Lower leg skin (tissue), 4 donors: ENCODE data around the gene NISCH. TPM values are rescaled to one million over a fixed set of nuclear protein-coding genes. Genes with fewer than 3 reads are reported as not detected.

Source experiments
- DNase-seq, 2 donors: peaks; one replicate each; pipeline ENCODE4 v3.0.0-alpha.2; 2019; ENCODE audit warnings: low spot score in 2 of 2
- H3K4me3 ChIP-seq: fragments of 200-600 bp; sonication (generic); 2 replicates; pipeline ENCODE4 v1.5.1; 2017; ENCODE audit warnings: mild to moderate bottlenecking, low read depth; ENCODE audit not compliant: poor library complexity, severe bottlenecking
- POLR2A ChIP-seq, 2 donors: fragments of 450-650 bp; IDR thresholded peaks; one replicate each; pipeline ENCODE4 v1.6.1; 2016 to 2017; ENCODE audit warnings: antibody characterized with exemption in 2 of 2, mild to moderate bottlenecking in 1 of 2, moderate library complexity in 1 of 2
- WGBS, 2 donors: methylation state at CpG; one replicate each; pipeline ENCODE4 v1.1.5; 2018; 5-methylcytosine and 5-hydroxymethylcytosine counted together
- intact Hi-C: fragments of 100-400 bp; cut with DNase I; formaldehyde crosslinking; loops from one replicate; pipeline ENCODE4 v1.15.0; 2023; ENCODE audit warnings: low total_unique reads
- total RNA-seq, 4 donors: library from RNA; depleted of rRNA; stranded (reverse); fragments of >200 nt; gene quantifications; one replicate each; pipeline ENCODE4 v1.1.0, GENCODE V29; 2016
- TF ChIP-seq, protein P1 (sequence below), 3 donors: fragments of 450-650 bp; IDR thresholded peaks; one replicate each; pipeline ENCODE4 v1.5.1; 2016; ENCODE audit warnings: antibody characterized with exemption in 3 of 3, mild to moderate bottlenecking in 3 of 3, moderate library complexity in 2 of 3

NISCH gene
- total RNA-seq, 4 donors from 2014 or later: 69.9 to 133 (median 85.9) TPM

DNA sequence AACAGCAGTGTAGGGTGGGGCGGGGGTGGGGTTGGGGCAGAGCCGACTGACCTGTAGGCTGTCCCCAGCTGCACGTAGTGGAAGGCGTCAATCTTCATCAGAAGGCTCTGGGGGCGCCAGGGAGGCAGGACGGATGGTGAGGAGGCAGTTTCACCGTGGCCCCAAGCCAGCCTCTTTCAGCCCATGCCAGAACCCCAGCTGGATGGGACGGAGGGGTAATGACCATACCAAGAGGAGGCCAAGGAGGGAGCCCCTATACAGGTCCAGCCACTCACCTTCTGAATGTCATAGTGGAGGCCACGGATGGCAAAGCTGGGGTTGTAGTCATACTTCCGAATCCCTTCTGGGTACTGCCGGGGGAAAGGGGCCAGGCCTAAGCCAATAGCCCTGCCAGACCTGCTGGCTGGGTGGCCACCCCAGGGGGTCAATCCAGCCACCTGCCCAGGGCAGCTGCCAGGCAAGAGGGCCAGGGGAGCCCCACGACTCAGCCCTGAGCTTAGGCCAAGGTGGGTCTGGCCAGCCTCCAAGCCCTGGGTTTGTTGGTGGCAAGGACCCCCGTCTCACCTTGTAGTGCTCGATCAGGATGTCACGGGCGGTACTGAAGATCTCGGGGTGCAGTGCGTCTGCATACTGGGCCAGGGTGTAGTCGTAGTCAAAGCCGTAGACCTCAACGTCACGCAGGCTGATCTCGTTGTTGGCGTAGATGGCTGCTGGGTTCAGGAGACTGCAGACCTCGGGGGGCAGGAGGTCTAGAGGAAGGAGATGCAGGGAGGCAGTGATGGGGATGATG is 73.4 kb downstream of the NISCH start:
- DNase-seq: peak in 1 of 2 donors; percentile 84
- TF ChIP-seq POLR2A (IDR thresholded peaks at IDR 0.05): no peak
- TF ChIP-seq, protein P1, sequence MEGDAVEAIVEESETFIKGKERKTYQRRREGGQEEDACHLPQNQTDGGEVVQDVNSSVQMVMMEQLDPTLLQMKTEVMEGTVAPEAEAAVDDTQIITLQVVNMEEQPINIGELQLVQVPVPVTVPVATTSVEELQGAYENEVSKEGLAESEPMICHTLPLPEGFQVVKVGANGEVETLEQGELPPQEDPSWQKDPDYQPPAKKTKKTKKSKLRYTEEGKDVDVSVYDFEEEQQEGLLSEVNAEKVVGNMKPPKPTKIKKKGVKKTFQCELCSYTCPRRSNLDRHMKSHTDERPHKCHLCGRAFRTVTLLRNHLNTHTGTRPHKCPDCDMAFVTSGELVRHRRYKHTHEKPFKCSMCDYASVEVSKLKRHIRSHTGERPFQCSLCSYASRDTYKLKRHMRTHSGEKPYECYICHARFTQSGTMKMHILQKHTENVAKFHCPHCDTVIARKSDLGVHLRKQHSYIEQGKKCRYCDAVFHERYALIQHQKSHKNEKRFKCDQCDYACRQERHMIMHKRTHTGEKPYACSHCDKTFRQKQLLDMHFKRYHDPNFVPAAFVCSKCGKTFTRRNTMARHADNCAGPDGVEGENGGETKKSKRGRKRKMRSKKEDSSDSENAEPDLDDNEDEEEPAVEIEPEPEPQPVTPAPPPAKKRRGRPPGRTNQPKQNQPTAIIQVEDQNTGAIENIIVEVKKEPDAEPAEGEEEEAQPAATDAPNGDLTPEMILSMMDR (IDR thresholded peaks at IDR 0.05): no peak
- WGBS, 2 donors: 89 to 95% methylated on average over 24 to 25 of the region's 25 CpGs
- intact Hi-C loops: no loop called here
- no peak overlapping the region for H3K4me3 ChIP-seq

GRCh38 chr3:52529376-52530333 is 74.3 kb downstream of the NISCH start:
- no peak overlapping the region for H3K4me3 ChIP-seq
- DNase-seq: peak in 1 of 2 donors; percentile 82
- TF ChIP-seq POLR2A (IDR thresholded peaks at IDR 0.05): no peak
- TF ChIP-seq, protein P1 (IDR thresholded peaks at IDR 0.05): no peak
- intact Hi-C loops: no loop called here
- WGBS, 2 donors: 74 to 83% methylated on average over 7 to 11 of the region's 12 CpGs

DNA sequence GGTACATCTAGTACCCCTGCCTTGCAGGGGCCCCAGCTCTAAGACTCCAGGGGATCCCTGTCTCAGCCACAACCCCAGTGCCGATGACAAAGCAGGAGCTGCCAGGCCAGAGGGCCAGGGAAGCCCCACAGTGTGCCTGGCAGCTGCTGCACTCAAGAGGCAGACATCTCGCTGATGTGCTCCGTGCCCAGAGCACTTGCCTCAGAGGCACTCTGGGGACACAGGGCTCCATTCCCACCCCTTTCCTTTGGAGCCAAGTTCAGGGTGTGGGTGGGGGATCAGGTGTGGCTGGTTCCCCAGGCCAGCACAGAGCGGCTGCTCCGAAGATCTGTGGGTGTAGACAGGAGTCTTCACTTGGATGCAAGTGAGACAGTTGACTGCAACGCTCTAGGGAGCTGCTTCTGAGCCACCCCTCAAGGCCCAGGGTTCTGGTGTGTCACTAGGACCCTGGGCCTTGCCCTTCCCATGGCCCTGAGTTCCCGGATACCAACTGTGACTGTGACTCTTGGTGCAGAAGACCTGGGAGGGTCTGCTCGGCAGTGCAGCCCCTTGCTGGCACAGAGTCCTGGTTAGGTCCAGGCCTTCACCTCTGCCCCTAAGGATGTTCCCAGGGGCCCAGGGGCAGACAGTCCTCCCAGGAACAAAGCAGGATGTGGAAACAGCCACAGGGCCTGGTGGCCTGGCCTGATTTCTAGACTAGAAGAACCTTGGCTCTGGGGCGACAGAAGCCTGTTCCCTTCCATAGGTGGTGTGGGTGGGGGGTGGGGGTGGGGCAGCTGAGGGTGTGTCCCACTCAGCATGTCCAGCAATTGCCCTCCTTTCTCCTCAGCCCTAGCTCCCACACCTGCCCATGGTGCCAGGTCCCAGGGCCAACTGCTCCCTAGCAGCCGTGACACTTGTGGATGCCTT is 75.8 kb downstream of the NISCH start:
- WGBS, 2 donors: 24 to 56% methylated on average over 6 to 8 of the region's 10 CpGs
- intact Hi-C loops: no loop called here
- no peak for TF ChIP-seq POLR2A (IDR thresholded peaks at IDR 0.05)
- TF ChIP-seq, protein P1 (IDR thresholded peaks at IDR 0.05): no peak
- peak; percentile 13 to 85 for DNase-seq
- H3K4me3 ChIP-seq: no peak overlapping the region

- TF ChIP-seq POLR2A (IDR thresholded peaks at IDR 0.05): no peak
- TF ChIP-seq, protein P1 (IDR thresholded peaks at IDR 0.05): no peak
- intact Hi-C loops: no loop called here
- peak; percentile 18 to 86 for DNase-seq
- WGBS, 2 donors: 79 to 81% methylated on average over 10 to 14 of the region's 14 CpGs
- no peak overlapping the region for H3K4me3 ChIP-seq
Measured at GRCh38 chr3:52531860-52532516, 76.6 kb downstream of the NISCH start.

- intact Hi-C loops: no loop called here
- no peak for TF ChIP-seq POLR2A (IDR thresholded peaks at IDR 0.05)
- TF ChIP-seq, protein P1 (IDR thresholded peaks at IDR 0.05): no peak
- 39% methylated on average over 2 to 3 of the region's 5 CpGs for WGBS, 2 donors
- peak overlapping the region; percentile 46 for H3K4me3 ChIP-seq
- peak; percentile 45 to 86 for DNase-seq
Measured at GRCh38 chr3:52532517-52532837, 77.1 kb downstream of the NISCH start.
